Glutamatergic neuron (in vitro differentiated cells): ENCODE data around the gene OAT. TPM values are rescaled to one million over a fixed set of nuclear protein-coding genes. Genes with fewer than 3 reads are reported as not detected.

ENCODE experiments used
- DNase-seq: peaks from one replicate; pipeline ENCODE4 v3.0.0; 2022
- H3K27ac Mint-ChIP-seq: one replicate; pipeline ENCODE4 v1.8.0; 2020; ENCODE audit warnings: mild to moderate bottlenecking, mixed read lengths, inconsistent platforms; ENCODE audit not compliant: unreplicated experiment
- H3K27me3 Mint-ChIP-seq: one replicate; pipeline ENCODE4 v1.8.0; 2020; ENCODE audit warnings: mild to moderate bottlenecking, moderate library complexity, mixed read lengths, inconsistent platforms; ENCODE audit not compliant: unreplicated experiment
- H3K36me3 Mint-ChIP-seq: one replicate; pipeline ENCODE4 v1.8.0; 2020; ENCODE audit warnings: mild to moderate bottlenecking, mixed read lengths, inconsistent platforms; ENCODE audit not compliant: unreplicated experiment
- H3K4me1 Mint-ChIP-seq: one replicate; pipeline ENCODE4 v1.8.0; 2020; ENCODE audit warnings: mild to moderate bottlenecking, low read depth, mixed read lengths, inconsistent platforms; ENCODE audit not compliant: unreplicated experiment
- H3K4me3 Mint-ChIP-seq: one replicate; pipeline ENCODE4 v1.8.0; 2020; ENCODE audit warnings: mild to moderate bottlenecking, mixed read lengths, inconsistent platforms; ENCODE audit not compliant: unreplicated experiment
- H3K9me3 Mint-ChIP-seq: one replicate; pipeline ENCODE4 v1.8.0; 2020; ENCODE audit warnings: mild to moderate bottlenecking, moderate library complexity, mixed read lengths, inconsistent platforms; ENCODE audit not compliant: unreplicated experiment
- total RNA-seq: library from RNA; stranded (reverse); fragmentation: NEBNext Ultra II Directional; extraction: Animal tissue kit (Norgen Biotek cat#: 25700); gene quantifications from one replicate; pipeline ENCODE4 v1.2.1, GENCODE V29; 2021; ENCODE audit not compliant: unreplicated experiment
- TF ChIP-seq, protein P1 (sequence below): fragments of 200-600 bp; sonication (generic); IDR thresholded peaks from one replicate; pipeline ENCODE4 v1.5.0; 2021; ENCODE audit not compliant: partially characterized antibody, unreplicated experiment

Gene OAT
- total RNA-seq, 1 donor from 2014 or later = 49.2 TPM

DNA sequence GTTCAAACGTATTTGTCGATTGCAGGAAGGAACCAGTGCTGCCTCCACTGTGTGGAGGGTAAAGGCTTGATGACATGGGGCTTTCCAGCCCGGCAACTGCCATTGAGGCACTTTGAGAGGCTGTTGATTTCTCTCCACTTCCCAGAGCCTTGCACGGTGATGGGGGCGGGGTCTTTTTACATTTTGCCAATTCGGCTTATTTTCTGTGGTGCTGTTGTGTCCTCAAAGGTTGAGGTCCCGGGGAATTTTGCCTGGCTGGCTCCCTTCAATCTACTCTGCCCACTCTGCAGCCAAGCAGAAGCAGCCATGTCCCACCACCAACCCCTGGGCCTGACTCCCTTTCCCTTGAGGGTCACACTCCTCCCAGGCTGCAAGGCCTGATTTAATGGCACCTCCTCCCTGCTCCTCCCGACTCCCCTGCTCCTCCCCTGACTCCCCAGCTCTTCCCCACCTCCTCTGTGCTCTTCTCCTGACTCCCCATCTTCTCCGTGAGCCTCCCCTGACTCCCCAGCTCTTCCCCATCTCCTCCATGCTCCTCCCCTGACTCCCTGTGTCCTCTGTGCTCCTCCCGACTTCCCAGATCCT lies 39.0 kb downstream of the OAT start:
- no peak for DNase-seq
- H3K4me3 Mint-ChIP-seq = no peak overlapping the region
- H3K36me3 Mint-ChIP-seq = no peaks in the 10 kb centered on the region
- peaks cover 4% of the 10 kb centered on the region for H3K9me3 Mint-ChIP-seq
- H3K4me1 Mint-ChIP-seq = peaks cover 2% of the 10 kb centered on the region
- TF ChIP-seq, protein P1, sequence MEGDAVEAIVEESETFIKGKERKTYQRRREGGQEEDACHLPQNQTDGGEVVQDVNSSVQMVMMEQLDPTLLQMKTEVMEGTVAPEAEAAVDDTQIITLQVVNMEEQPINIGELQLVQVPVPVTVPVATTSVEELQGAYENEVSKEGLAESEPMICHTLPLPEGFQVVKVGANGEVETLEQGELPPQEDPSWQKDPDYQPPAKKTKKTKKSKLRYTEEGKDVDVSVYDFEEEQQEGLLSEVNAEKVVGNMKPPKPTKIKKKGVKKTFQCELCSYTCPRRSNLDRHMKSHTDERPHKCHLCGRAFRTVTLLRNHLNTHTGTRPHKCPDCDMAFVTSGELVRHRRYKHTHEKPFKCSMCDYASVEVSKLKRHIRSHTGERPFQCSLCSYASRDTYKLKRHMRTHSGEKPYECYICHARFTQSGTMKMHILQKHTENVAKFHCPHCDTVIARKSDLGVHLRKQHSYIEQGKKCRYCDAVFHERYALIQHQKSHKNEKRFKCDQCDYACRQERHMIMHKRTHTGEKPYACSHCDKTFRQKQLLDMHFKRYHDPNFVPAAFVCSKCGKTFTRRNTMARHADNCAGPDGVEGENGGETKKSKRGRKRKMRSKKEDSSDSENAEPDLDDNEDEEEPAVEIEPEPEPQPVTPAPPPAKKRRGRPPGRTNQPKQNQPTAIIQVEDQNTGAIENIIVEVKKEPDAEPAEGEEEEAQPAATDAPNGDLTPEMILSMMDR = no peak
- H3K27ac Mint-ChIP-seq = no peak overlapping the region
- H3K27me3 Mint-ChIP-seq = peaks cover 2% of the 10 kb centered on the region

DNA sequence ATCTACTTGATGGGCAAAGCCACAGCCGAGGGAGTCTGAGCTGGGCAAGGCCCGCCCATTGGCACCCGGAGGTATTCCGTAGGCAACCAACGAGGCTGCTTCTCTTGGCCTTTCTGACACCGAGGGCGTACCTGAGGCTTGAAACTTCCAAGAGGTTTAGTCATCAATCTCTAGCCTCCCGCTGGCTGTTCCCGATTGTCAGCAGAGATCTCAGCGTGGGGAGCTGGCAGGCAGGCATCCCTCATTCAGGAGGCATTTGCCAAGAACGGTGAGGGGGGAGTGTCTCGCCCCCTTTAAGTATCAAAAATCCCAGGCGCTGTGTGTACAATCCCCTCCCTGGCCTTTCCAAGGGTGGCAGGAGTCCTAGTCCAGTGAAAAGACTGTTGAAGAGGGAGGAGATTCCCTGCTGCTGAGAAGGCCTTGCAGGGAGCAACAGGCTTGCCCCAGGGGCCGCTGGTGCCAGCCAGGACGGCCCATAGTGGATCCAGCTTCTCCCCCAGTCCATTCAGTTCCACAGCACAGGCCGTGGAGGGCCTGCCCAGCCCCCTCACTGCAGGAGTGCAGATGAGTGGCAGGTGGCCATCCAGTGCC lies 39.7 kb downstream of the OAT start:
- no peaks in the 10 kb centered on the region for H3K36me3 Mint-ChIP-seq
- TF ChIP-seq, protein P1 = no peak
- H3K27me3 Mint-ChIP-seq = peaks cover 2% of the 10 kb centered on the region
- no peak overlapping the region for H3K27ac Mint-ChIP-seq
- H3K4me1 Mint-ChIP-seq = peaks cover 2% of the 10 kb centered on the region
- peaks cover 4% of the 10 kb centered on the region for H3K9me3 Mint-ChIP-seq
- H3K4me3 Mint-ChIP-seq = no peak overlapping the region
- no peak for DNase-seq

DNA sequence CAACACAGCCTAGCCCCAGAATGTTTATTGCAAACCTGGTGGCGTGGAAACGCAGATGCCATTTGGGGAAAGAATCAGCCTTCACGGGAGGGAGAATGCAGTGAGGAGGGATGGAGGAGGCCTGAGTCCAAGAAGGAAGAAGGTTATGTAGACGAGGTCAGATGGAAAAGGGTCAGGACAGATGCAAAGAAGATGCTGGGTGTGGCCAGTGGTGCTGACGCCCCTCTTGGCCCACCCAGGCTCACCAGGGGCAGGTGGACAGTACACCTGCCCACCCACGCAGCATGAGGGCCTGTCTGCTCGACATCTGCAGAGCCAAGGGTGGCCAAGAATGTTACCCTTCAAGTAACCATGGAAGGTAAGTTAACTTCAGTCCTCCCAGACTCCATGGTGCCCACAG lies 40.5 kb downstream of the OAT start:
- Mint-ChIP-seq H3K27me3 (peaks cover 2% of the 10 kb centered on the region), H3K4me1 (peaks cover 2% of the 10 kb centered on the region), H3K27ac (no peak overlapping the region), H3K4me3 (no peak overlapping the region), H3K9me3 (peaks cover 4% of the 10 kb centered on the region), H3K36me3 (no peaks in the 10 kb centered on the region)
- DNase-seq = no peak
- TF ChIP-seq, protein P1 = no peak

DNA sequence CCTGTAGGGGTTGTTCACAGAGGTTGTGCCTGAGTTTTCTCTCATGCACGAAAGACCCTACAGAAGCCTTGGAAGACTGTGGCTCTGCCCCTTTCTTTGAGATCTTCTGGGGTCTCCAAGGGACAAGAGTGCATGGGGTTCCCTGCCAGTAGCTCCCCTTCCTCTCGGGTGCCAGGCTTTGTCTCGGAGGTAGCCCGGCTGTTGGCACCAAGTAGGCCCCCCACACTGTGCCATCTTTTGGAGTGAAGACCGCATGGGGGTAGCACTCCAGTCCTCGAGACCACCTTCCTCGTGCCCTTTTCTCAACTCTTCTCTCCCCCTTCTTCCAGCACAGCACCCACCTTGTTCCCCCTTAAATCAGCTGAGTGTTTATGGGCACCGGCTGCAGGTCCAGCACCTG lies 41.6 kb downstream of the OAT start:
- DNase-seq = no peak
- TF ChIP-seq, protein P1 = no peak
- Mint-ChIP-seq H3K4me3 (no peak overlapping the region), H3K27ac (no peak overlapping the region), H3K4me1 (peaks cover 2% of the 10 kb centered on the region), H3K9me3 (peaks cover 4% of the 10 kb centered on the region), H3K27me3 (peaks cover 2% of the 10 kb centered on the region), H3K36me3 (peaks cover 4% of the 10 kb centered on the region)

DNA sequence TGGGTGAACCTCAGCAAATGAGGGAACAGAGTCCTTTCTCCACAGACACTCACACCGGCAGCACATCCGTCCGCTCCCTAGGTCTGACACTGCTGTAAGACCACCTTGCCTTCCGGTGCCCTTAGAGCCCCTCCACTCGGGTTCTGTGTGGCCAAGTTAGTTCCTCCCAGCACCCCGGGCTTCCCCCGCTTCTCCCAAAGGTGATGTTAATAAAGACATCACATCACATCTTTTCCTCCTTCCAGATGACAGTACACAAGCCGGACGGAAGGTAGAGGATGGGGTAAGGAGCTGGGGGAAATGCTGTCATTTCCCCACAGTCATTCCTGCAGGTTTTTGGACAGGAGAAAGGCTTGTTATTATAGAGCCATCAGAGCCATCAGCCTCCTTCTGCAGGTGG lies 42.3 kb downstream of the OAT start:
- H3K9me3 Mint-ChIP-seq = peaks cover 5% of the 10 kb centered on the region
- peaks cover 2% of the 10 kb centered on the region for H3K4me1 Mint-ChIP-seq
- peaks cover 8% of the 10 kb centered on the region for H3K36me3 Mint-ChIP-seq
- no peak overlapping the region for H3K4me3 Mint-ChIP-seq
- H3K27me3 Mint-ChIP-seq = peaks cover 2% of the 10 kb centered on the region
- no peak overlapping the region for H3K27ac Mint-ChIP-seq
- DNase-seq = no peak
- TF ChIP-seq, protein P1 = no peak
